Measurements from ENCODE around the gene SGPP2. TPM values are rescaled to one million over a fixed set of nuclear protein-coding genes. Genes with fewer than 3 reads are reported as not detected.

Gene SGPP2
- total RNA-seq, 2 experiments from 2014 or later = not detected

DNA sequence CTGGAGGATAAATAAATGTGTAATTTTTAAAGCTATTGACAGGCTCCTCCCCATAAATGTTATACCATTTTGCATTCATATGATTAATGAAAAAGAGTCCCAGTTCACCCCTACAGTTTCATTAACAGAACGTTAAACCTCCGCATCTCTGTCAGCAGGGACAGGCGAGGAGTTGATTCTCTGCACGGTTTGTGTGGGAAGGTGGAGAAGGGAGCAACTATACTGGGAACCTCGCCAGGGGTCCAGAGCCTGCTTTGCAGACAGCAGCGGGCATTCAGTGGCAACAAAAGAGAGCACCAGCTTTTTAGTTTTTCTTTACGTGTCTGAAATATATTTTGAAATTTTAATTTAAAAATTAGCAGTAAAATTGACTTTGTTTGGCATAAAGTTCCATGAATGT lies 130.2 kb downstream of the SGPP2 start:
- no peaks in the 10 kb centered on the region for H4K20me1 ChIP-seq (ENCODE audit: insufficient read depth, low read length)
- POLR2A ChIA-PET = no interaction called here
- H3K9me3 ChIP-seq (ENCODE audit: low read length) = no peaks in the 10 kb centered on the region
- H3K36me3 ChIP-seq (ENCODE audit: insufficient read depth, low read length) = no peaks in the 10 kb centered on the region
- intact Hi-C loops (cut with micrococcal nuclease; ENCODE audit: unreplicated experiment) = no loop called here
- H2AFZ ChIP-seq (ENCODE audit: low read length) = no peak overlapping the region
- no peaks in the 10 kb centered on the region for H3K79me2 ChIP-seq (ENCODE audit: insufficient read depth, low read depth, low read length)
- no peak for DNase-seq (ENCODE audit: low spot score)
- BruUV-seq (replicated peaks) = no TSS peak
- H3K27ac ChIP-seq (ENCODE audit: low read depth, low read length, poor library complexity, severe bottlenecking) = no peak overlapping the region
- CTCF ChIA-PET (ENCODE audit: unreplicated experiment) = no interaction called here
- TF ChIP-seq, protein P1, sequence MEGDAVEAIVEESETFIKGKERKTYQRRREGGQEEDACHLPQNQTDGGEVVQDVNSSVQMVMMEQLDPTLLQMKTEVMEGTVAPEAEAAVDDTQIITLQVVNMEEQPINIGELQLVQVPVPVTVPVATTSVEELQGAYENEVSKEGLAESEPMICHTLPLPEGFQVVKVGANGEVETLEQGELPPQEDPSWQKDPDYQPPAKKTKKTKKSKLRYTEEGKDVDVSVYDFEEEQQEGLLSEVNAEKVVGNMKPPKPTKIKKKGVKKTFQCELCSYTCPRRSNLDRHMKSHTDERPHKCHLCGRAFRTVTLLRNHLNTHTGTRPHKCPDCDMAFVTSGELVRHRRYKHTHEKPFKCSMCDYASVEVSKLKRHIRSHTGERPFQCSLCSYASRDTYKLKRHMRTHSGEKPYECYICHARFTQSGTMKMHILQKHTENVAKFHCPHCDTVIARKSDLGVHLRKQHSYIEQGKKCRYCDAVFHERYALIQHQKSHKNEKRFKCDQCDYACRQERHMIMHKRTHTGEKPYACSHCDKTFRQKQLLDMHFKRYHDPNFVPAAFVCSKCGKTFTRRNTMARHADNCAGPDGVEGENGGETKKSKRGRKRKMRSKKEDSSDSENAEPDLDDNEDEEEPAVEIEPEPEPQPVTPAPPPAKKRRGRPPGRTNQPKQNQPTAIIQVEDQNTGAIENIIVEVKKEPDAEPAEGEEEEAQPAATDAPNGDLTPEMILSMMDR (conservative IDR thresholded peaks at IDR 0.05; ENCODE audit: low read length) = no peak
- TF ChIP-seq EZH2phosphoT487 (IDR thresholded peaks at IDR 0.05; ENCODE audit: borderline replicate concordance, low read depth, low read length) = no peak
- no peak overlapping the region for H3K4me3 ChIP-seq (ENCODE audit: low read depth, low read length, poor library complexity, severe bottlenecking)
- H3K4me1 ChIP-seq (ENCODE audit: insufficient read depth, low read length, poor library complexity, severe bottlenecking) = no peaks in the 10 kb centered on the region
- no peaks in the 10 kb centered on the region for H3K9me2 ChIP-seq (ENCODE audit: insufficient read depth, low read length)
- H3K4me2 ChIP-seq (ENCODE audit: low read length) = no peak overlapping the region

DNA sequence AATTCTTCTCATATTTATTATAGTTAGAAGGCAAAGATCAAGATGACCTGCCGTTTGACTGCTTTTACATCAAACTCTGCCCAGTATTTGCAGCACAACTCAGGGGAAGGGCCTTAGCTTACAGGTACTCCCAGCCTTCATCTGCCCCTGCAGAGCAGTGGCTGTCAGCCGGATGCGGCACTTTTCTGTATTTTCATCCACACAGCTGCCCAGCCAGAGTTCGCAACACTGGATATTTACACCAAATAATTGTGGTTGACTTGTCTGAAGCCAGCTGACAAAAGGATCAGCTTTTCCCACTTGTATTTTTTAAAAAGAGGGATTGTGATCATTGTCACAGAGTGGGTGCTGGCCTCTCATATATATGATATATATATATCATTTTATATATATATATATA lies 136.8 kb downstream of the SGPP2 start:
- no peak overlapping the region for H3K4me3 ChIP-seq (ENCODE audit: low read depth, low read length, poor library complexity, severe bottlenecking)
- POLR2A ChIA-PET = interaction anchor here (1.2 to 1.6 kb wide), 3 partner anchors 10 to 493 kb away, joined by 3 to 9 read pairs (median 3); no protein-coding TSS in a partner anchor
- no peak overlapping the region for H2AFZ ChIP-seq (ENCODE audit: low read length)
- no peak overlapping the region for H3K4me2 ChIP-seq (ENCODE audit: low read length)
- no peak overlapping the region for H3K27ac ChIP-seq (ENCODE audit: low read depth, low read length, poor library complexity, severe bottlenecking)
- H3K4me1 ChIP-seq (ENCODE audit: insufficient read depth, low read length, poor library complexity, severe bottlenecking) = no peaks in the 10 kb centered on the region
- TF ChIP-seq, protein P1 (conservative IDR thresholded peaks at IDR 0.05; ENCODE audit: low read length) = no peak
- TF ChIP-seq EZH2phosphoT487 (IDR thresholded peaks at IDR 0.05; ENCODE audit: borderline replicate concordance, low read depth, low read length) = no peak
- H3K9me3 ChIP-seq (ENCODE audit: low read length) = no peaks in the 10 kb centered on the region
- H3K36me3 ChIP-seq (ENCODE audit: insufficient read depth, low read length) = peaks cover 13% of the 10 kb centered on the region; the same call in 1 of the 2 replicates
- no TSS peak for BruUV-seq (replicated peaks)
- CTCF ChIA-PET (ENCODE audit: unreplicated experiment) = no interaction called here
- H4K20me1 ChIP-seq (ENCODE audit: insufficient read depth, low read length) = no peaks in the 10 kb centered on the region
- H3K79me2 ChIP-seq (ENCODE audit: insufficient read depth, low read depth, low read length) = no peaks in the 10 kb centered on the region
- no peaks in the 10 kb centered on the region for H3K9me2 ChIP-seq (ENCODE audit: insufficient read depth, low read length)
- intact Hi-C loops (cut with micrococcal nuclease; ENCODE audit: unreplicated experiment) = loop anchor here (5.0 kb wide), 2 partner anchors 244 to 504 kb away; no protein-coding TSS in a partner anchor
- DNase-seq (ENCODE audit: low spot score) = no peak

DNA sequence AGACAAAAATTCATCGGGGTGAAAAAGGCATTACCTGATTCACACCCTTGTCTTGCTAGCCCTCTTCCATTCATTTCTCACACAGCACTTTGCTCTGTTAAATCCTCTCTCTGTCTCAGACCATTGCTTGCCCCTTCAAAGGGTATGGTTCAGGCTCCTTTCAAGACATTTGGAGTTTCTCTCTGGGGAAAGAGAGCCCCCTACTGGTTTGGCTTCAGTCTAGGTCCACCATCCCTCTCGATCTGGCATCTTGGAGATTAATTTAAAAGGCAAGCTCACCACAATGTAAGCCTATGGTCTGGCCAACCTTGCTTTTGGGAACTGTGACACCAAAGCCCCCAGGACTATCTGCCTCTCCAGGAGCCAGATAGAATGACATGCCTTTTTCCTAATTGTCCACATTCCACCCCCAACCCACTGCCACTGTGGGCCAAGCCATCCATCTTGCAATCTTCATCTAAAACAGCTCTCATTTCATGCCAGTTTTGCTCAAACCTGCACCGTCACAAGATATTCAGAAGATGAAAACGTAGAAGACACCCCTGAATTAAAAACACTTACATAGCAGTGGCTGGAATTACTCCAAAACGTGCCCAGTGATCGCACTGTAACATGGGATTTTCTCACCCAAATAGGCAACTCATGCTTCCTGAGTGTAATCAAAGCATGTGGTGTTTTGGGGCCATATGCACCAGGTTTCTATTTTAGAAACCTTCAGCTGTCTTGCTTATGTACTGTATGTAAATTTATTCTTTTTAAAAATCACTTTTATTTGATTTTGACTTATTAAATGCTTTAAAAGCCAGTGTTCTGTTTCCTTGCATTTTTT lies 137.7 kb downstream of the SGPP2 start:
- Histone ChIP-seq H3K79me2 (ENCODE audit: insufficient read depth, low read depth, low read length) (no peaks in the 10 kb centered on the region), H3K4me2 (ENCODE audit: low read length) (no peak overlapping the region), H3K9me2 (ENCODE audit: insufficient read depth, low read length) (no peaks in the 10 kb centered on the region), H2AFZ (ENCODE audit: low read length) (no peak overlapping the region), H3K36me3 (ENCODE audit: insufficient read depth, low read length) (peaks cover 22% of the 10 kb centered on the region), H3K4me3 (ENCODE audit: low read depth, low read length, poor library complexity, severe bottlenecking) (no peak overlapping the region), H4K20me1 (ENCODE audit: insufficient read depth, low read length) (no peaks in the 10 kb centered on the region), H3K9me3 (ENCODE audit: low read length) (no peaks in the 10 kb centered on the region), H3K4me1 (ENCODE audit: insufficient read depth, low read length, poor library complexity, severe bottlenecking) (no peaks in the 10 kb centered on the region), H3K27ac (ENCODE audit: low read depth, low read length, poor library complexity, severe bottlenecking) (no peak overlapping the region)
- ChIA-PET POLR2A (interaction anchor here (1.2 to 1.5 kb wide), 2 partner anchors 9 to 17 kb away, joined by 3 to 9 read pairs; no protein-coding TSS in a partner anchor), CTCF (ENCODE audit: unreplicated experiment) (no interaction called here)
- TSS peak; percentile 16 for BruUV-seq (replicated peaks)
- DNase-seq (ENCODE audit: low spot score) = peak; percentile 38
- intact Hi-C loops (cut with micrococcal nuclease; ENCODE audit: unreplicated experiment) = loop anchor here (5.0 kb wide), 2 partner anchors 245 to 505 kb away; no protein-coding TSS in a partner anchor
- TF ChIP-seq, protein P1 (conservative IDR thresholded peaks at IDR 0.05; ENCODE audit: low read length) = peak; percentile 77
- no peak for TF ChIP-seq EZH2phosphoT487 (IDR thresholded peaks at IDR 0.05; ENCODE audit: borderline replicate concordance, low read depth, low read length)
